ENCODE results near the gene CMTM2.
"Not testable (repeated sequence)": the region's sequence is repeated elsewhere in the genome, so short reads cannot be mapped to it uniquely, and the experiment has no call there.

The CMTM2 gene

GRCh38 chr16:66621973-66622372, 42.7 kb downstream of the CMTM2 start:
- no peak for DNase-seq (ENCODE audit: low read depth)
- no peak for TF ChIP-seq CTCF (conservative IDR thresholded peaks at IDR 0.05; ENCODE audit: low read depth, low read length)
- no peak overlapping the region for H3K4me3 ChIP-seq (ENCODE audit: low read length)

GRCh38 chr16:66622863-66623262, 43.6 kb downstream of the CMTM2 start:
- no peak overlapping the region for H3K4me3 ChIP-seq (ENCODE audit: low read length)
- DNase-seq (ENCODE audit: low read depth), result no peak
- TF ChIP-seq CTCF (conservative IDR thresholded peaks at IDR 0.05; ENCODE audit: low read depth, low read length), result no peak

GRCh38 chr16:66623755-66624154, 44.5 kb downstream of the CMTM2 start:
- TF ChIP-seq CTCF (conservative IDR thresholded peaks at IDR 0.05; ENCODE audit: low read depth, low read length), result no peak
- DNase-seq (ENCODE audit: low read depth), result no peak
- H3K4me3 ChIP-seq (ENCODE audit: low read length), result no peak overlapping the region

- not testable (repeated sequence) for H3K4me3 ChIP-seq (ENCODE audit: low read length); DNase-seq (ENCODE audit: low read depth)
Measured at GRCh38 chr16:66627611-66628378, 48.5 kb downstream of the CMTM2 start.

- H3K4me3 ChIP-seq (ENCODE audit: low read length), result no peak overlapping the region
- TF ChIP-seq CTCF (conservative IDR thresholded peaks at IDR 0.05; ENCODE audit: low read depth, low read length), result no peak
- no peak for DNase-seq (ENCODE audit: low read depth)
Measured at GRCh38 chr16:66629856-66630255, 50.6 kb downstream of the CMTM2 start.

GRCh38 chr16:66630561-66631260, 51.4 kb downstream of the CMTM2 start:
- not testable (repeated sequence) for H3K4me3 ChIP-seq (ENCODE audit: low read length); DNase-seq (ENCODE audit: low read depth)

- DNase-seq (ENCODE audit: low read depth); H3K4me3 ChIP-seq (ENCODE audit: low read length): not testable (repeated sequence)
Measured at GRCh38 chr16:66631558-66631957, 52.3 kb downstream of the CMTM2 start.

GRCh38 chr16:66634527-66635196, 55.4 kb downstream of the CMTM2 start:
- H3K4me3 ChIP-seq (ENCODE audit: low read length), result no peak overlapping the region
- no peak for DNase-seq (ENCODE audit: low read depth)
- TF ChIP-seq CTCF (conservative IDR thresholded peaks at IDR 0.05; ENCODE audit: low read depth, low read length), result no peak
